Measurements from ENCODE around the gene ZNF367.

DNA sequence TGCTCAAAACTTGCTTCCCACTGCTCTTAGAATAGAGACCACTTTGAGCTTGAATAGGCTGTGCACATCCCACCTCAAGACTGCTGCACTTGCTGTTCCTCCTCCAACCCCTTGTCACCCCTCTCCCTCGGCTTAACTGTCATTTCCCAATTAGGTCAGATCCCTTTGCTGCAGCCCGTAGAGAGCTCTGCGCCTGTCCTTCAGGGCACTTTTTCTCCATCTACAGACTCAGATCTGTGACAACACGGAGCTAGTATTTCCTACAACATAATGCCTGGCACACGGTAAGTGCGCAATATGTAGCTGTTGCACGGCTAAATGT, 31.3 kb upstream of the ZNF367 start:
- no peak for TF ChIP-seq CTCF (conservative IDR thresholded peaks at IDR 0.05 in 1 of 2, IDR thresholded peaks at IDR 0.05 in 1 of 2; ENCODE audit: low read depth in 1 of 2, low read length in 2 of 2)
- TF ChIP-seq EZH2 (IDR thresholded peaks at IDR 0.05; ENCODE audit: low read length, missing control alignments), result no peak
